ENCODE results near the gene ACAA1.
"Not testable (repeated sequence)": the region's sequence is repeated elsewhere in the genome, so short reads cannot be mapped to it uniquely, and the experiment has no call there.

The ACAA1 gene

GRCh38 chr3:38095669-38096483 is 41.1 kb downstream of the ACAA1 start:
- TF ChIP-seq CTCF (IDR thresholded peaks at IDR 0.05; ENCODE audit: low read depth, low read length): no peak
- no peak for DNase-seq (ENCODE audit: extremely low read depth, low read depth)

GRCh38 chr3:38094999-38095398 is 41.9 kb downstream of the ACAA1 start:
- no peak for TF ChIP-seq CTCF (IDR thresholded peaks at IDR 0.05; ENCODE audit: low read depth, low read length)

GRCh38 chr3:38090453-38090852 is 46.5 kb downstream of the ACAA1 start:
- no peak for DNase-seq (ENCODE audit: extremely low read depth, low read depth)
- TF ChIP-seq CTCF (IDR thresholded peaks at IDR 0.05; ENCODE audit: low read depth, low read length): no peak

More at GRCh38 chr3:38094999-38095398, 41.9 kb downstream of the ACAA1 start:
- no peak for DNase-seq (ENCODE audit: extremely low read depth, low read depth)

GRCh38 chr3:38089163-38089562 is 47.8 kb downstream of the ACAA1 start:
- no peak for DNase-seq (ENCODE audit: extremely low read depth, low read depth)

GRCh38 chr3:38088126-38089078 is 48.5 kb downstream of the ACAA1 start:
- no peak for DNase-seq (ENCODE audit: extremely low read depth, low read depth)
- TF ChIP-seq CTCF (IDR thresholded peaks at IDR 0.05; ENCODE audit: low read depth, low read length): no peak

More at GRCh38 chr3:38089163-38089562, 47.8 kb downstream of the ACAA1 start:
- no peak for TF ChIP-seq CTCF (IDR thresholded peaks at IDR 0.05; ENCODE audit: low read depth, low read length)

- DNase-seq (ENCODE audit: extremely low read depth, low read depth): not testable (repeated sequence)
Measured at GRCh38 chr3:38087278-38087677, 49.6 kb downstream of the ACAA1 start.

- no peak for DNase-seq (ENCODE audit: extremely low read depth, low read depth)
- TF ChIP-seq CTCF (IDR thresholded peaks at IDR 0.05; ENCODE audit: low read depth, low read length): no peak
Measured at GRCh38 chr3:38086496-38086895, 50.4 kb downstream of the ACAA1 start.

Measured in AG09319 (cell line).